GM12872 (cell line): Measurements from ENCODE around the gene RNPEP.

ENCODE experiments used
- TF ChIP-seq, protein P1 (sequence below): IDR thresholded peaks from 3 replicates; pipeline ENCODE4 v1.5.1; 2011; ENCODE audit warnings: low read depth, mild to moderate bottlenecking, low read length, moderate library complexity; ENCODE audit not compliant: insufficient read depth

The RNPEP gene

DNA sequence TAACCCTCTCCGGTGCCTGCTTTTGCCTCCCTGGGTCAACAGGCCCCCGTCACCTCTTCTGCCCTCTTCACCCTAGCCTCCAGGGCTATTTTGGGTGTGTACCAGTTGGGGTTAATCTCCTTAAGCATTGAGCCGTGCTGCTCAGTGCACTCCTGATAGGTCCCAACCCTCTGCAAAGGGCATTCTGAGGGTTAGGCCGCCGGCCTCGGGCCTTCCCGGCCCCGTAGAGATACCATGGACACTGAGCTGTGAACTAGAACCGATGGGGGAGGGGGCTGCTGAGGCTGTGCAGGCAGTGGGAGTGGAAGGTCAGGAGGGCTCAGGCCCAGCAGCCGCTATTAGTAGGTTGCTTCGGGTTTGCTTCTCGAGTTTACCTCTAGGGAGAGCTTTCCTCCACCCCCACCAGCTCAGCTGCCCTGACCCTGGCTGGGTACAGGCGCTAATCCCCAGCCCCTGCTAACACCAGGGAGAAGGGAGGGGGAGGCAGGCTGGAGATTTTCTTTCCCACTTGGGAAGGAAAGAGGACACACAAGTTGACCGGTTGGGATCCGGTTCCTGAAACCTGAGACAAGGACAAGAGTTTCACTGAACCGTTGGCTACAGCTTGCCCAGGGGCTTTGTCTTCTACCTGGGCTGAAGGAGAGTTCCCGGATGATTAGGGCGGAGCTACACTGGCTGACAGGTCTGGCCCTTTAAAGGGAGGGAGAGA is 40.9 kb upstream of the RNPEP start:
- TF ChIP-seq, protein P1, sequence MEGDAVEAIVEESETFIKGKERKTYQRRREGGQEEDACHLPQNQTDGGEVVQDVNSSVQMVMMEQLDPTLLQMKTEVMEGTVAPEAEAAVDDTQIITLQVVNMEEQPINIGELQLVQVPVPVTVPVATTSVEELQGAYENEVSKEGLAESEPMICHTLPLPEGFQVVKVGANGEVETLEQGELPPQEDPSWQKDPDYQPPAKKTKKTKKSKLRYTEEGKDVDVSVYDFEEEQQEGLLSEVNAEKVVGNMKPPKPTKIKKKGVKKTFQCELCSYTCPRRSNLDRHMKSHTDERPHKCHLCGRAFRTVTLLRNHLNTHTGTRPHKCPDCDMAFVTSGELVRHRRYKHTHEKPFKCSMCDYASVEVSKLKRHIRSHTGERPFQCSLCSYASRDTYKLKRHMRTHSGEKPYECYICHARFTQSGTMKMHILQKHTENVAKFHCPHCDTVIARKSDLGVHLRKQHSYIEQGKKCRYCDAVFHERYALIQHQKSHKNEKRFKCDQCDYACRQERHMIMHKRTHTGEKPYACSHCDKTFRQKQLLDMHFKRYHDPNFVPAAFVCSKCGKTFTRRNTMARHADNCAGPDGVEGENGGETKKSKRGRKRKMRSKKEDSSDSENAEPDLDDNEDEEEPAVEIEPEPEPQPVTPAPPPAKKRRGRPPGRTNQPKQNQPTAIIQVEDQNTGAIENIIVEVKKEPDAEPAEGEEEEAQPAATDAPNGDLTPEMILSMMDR = no peak

DNA sequence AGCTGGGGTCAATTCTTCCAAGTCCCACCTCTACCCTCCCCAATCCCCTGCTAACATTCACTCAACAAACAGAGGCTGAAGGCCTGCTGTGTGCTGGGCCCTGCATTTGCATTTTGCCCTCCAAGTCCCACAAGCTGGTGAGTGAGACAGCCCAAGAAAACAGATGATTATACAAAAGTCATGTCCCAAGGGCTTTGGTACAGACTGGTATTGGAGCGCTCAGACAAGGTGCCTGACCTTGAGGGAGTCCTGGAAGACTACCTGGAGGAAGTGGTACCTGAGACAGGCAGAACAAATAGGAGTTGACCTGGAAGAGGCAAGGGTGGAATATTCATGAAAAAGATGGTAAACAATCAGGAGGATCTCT is 40.3 kb upstream of the RNPEP start:
- TF ChIP-seq, protein P1 = no peak

GRCh38 chr1:201944002-201944401 is 38.4 kb upstream of the RNPEP start:
- TF ChIP-seq, protein P1 = no peak

GRCh38 chr1:201944639-201945038 is 37.8 kb upstream of the RNPEP start:
- TF ChIP-seq, protein P1 = no peak

DNA sequence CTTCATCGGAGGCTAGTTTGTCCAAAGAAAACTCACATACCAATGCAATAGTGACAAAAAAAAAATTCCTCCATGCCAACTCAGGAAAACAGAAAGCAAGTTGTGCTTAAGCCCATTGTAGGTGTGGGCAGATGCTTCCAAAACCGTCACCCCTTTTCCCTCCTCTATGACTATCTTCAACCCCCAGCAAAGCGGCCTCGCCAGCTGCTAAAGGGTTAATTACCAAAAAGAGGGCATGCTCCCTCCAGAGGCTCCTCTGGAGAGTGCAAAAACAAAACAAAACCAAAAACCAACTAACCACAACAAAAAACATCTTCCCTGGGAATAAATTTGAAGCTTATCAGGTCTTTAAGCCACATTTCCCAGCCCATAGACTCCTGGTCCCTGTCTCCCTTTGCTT is 37.3 kb upstream of the RNPEP start:
- TF ChIP-seq, protein P1 = peak; percentile 34; the same call in 2 of the 3 replicates

GRCh38 chr1:201945863-201946223 is 36.6 kb upstream of the RNPEP start:
- TF ChIP-seq, protein P1 = no peak

DNA sequence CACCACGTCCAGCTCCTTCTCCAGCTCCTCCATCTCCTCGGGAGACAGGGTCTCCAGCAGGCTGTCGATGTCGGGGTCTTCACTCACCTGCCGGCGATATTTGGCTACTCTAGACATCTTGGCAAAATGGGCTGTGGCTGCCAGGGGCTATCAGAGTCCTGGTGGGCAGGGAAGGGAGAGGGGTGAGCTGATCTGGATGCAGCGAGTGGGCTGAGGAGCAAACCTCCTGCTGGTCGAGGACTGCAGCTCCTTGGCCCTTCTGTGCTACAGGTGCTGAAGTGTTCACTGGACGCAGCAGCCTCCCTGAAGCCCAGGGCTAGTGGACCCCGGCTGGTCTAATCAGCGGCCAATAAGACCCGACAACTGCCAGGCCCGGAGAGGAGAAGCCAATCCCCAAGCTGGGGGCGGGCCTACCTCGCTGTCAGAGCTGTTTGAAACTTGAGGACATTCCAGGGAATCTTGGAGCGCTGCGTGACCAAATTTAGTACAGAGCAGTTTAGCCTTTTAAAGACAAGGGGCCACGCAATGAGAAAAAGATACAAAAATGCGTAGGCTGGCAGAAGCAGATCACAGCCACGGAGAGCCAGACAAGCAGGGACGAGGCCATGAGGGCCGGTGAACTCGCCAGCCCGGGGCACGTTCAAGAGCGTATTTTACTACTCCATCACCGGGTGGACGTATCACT is 36.1 kb upstream of the RNPEP start, which contains the start of gene LMOD1:
LMOD1 (minus strand) TSS at position 325 of the 685 bp plus-strand sequence; CDS start at position 117, 208 bp downstream.
- TF ChIP-seq, protein P1 = no peak
